NCI-H2196 (cell line): ENCODE results near the gene BCCIP.

Experiments
- DNase-seq: peaks from one replicate; lab custom pipeline; 2025; ENCODE audit not compliant: unreplicated experiment; lab: John Stamatoyannopoulos, UW

Gene BCCIP

DNA sequence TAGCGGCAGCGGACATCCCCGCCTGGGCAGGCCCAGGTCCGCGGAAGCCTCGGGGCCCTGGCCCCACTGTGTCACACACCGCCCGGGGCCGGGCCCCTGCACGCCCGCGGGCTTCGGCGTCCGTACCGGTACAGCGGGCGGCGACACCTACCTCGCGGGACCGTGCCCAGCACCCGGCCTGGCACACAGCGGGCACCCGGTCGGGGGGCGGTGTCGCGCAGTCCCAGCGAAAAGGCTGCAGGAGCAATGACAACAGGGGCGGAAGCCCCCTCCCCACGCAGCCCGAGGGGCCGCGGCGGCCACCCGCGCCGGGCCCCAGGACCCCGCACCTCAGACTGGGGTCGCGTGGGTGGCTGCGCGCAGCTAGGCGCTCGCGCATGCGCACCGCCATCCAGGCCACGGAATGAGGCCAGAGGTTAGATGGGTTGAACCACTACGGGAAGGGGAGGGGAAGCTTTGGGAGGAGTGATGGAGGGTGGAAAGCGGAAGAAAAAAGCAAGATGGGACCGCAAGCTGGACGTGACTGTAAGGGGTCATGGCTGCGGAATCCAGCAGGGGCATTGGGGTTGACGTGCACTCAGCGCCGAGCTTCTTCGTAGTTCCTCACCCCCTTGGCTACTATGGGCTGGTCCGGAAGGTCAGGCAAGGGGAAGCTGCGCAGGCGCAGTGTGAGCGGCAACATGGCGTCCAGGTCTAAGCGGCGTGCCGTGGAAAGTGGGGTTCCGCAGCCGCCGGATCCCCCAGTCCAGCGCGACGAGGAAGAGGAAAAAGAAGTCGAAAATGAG, at the start of gene BCCIP, which contains the start of gene UROS:
BCCIP (plus strand) TSS at position 669 of the 785 bp plus-strand sequence; CDS start at position 681, 12 bp downstream.
UROS (minus strand) TSS at position 381 of the 785 bp plus-strand sequence. CDS start 6,759 bp downstream, outside the sequence.
- peak; percentile 77 for DNase-seq

DNA sequence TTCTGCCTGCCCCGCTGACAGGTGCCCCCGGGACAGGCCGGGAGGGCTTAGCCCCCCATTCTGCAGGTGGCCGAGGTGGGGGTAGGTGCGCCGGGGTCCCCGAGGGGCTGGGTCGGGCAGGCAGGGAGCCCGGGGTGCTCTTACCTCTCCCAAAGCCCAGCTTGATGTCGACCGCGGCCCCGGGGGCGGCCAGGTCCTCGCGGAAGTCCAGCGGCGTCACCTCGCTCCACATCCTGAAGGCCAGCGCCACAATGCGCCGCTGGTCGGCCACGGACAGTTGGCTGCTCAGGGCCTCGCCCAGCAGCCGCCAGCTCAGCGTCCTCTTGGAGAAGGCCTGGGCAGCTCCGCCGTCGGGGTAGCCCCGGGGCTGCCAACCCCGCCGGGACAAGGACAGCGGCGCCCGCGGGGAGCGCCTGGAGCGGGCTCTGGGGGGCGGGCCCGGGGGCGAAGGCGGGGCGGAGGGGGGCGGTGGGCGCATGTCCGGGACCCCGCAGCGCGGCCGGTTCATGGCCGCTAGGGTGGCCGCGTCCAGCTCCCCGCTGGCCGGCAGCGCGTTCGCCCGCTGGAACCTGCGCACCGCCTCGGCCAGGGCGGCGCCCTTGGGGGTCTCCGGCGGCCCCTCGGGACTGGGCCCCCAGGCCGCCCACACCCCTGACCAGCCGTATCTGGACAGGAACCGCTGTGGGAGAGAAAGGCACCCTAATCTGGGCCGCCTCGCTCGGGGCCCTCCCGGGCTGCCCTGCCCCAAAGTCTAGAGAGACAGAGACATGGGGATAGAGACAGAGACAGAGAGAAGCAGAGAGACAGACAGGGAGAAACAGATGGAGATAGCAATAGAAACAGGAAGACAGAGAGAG, 49.4 kb upstream of the BCCIP start:
- DNase-seq: no peak

DNA sequence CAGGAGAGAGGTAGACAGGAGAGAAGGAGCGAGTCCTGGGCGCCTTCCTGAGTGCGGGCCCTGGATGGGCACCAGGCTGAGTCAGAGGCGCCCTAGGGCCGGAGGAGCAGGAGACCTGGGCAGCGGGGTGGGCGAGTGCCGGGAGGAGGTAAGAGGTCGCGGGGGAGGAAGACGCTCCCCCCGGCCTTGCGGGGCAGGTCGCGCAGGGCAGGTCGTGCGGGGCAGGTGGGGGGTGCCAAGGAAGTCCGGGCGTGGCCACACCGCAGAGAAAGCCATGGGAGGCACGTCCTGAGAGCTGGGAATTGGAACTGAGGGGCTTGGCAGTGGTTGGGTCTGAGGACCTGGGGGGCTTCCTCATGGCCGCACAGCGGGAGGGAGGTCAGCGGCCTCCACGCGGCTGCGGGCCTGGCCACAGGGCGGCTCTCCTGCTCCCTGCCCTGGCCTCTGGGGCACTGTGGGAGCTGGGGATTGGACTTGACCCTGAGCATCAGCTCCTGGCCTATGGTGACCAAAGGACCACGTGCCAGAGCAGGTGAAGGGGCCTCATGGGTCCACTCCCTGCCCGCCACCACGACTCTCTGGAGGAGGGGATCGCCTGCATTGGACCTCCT, 48.7 kb upstream of the BCCIP start:
- DNase-seq: no peak

DNA sequence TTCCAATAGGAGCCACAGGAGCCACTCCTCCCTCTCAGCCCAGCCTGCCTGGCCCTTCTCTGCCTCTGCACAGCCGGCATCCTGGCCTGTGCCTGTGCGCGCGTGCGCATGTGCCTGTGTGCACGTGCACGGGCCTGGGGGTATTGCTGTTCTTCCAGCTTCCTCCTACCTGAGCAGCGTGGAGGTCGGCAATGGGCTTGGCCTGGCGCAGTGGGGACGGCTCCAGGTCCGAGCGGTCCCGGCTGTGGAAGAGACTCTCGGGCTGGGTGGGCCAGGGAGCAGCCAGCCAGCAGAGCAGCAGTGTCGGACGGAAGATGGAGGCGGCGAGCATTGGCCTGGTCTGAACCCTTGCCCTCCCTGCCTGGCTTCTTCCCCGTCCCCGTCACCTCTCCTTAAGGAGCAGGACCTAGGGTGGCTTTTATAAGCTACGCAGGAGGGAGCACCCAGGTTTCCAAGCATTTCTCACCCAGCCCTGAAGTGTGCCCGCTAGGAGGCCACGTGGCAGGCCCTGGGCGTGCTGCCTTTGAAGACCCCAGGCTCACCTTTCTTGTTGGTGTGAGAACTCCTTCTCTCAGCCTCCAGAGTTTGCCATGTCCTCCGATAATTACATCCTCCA, 47.7 kb upstream of the BCCIP start, which contains the start of gene MMP21:
MMP21 (minus strand) TSS at position 331 of the 616 bp plus-strand sequence; CDS start at position 331, 0 bp downstream.
- DNase-seq: no peak

DNA sequence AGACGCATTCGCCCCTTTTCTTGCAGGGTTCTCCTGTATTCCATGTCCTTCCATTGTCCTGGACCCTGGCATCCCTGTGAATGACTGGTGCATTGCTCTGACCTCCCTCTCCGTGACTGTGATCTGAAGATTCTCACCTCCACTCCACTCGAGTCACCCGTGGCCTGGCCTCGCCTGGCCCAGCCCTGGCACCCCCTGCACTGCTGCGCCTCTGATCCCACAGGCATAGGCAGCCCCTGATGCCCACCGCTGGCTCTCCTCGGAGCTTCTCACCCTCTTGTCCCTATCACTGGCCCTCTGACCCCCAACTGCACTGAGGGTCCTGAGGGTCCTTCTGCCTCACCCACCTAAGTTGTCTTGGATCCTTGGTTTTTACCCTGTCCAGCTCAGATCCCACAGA, 45.5 kb upstream of the BCCIP start:
- no peak for DNase-seq

DNA sequence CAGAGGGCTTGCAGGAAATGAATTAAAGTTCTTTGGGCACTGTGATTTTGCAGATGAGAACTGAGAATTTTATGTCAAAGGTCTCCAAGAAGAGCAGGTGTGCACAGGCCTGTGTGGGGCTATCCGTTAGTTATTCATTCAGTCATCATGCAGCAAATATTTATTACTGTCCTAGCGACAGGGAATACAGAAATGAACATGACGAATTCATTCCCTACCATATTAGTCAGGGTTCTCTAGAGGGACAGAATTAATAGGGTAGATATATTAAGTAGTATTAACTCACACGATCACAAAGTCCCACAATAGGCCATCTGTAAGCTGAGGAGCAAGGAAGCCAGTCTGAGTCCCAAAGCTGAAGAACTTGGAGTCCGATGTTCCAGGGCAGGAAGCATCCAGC, 44.8 kb upstream of the BCCIP start:
- no peak for DNase-seq

DNA sequence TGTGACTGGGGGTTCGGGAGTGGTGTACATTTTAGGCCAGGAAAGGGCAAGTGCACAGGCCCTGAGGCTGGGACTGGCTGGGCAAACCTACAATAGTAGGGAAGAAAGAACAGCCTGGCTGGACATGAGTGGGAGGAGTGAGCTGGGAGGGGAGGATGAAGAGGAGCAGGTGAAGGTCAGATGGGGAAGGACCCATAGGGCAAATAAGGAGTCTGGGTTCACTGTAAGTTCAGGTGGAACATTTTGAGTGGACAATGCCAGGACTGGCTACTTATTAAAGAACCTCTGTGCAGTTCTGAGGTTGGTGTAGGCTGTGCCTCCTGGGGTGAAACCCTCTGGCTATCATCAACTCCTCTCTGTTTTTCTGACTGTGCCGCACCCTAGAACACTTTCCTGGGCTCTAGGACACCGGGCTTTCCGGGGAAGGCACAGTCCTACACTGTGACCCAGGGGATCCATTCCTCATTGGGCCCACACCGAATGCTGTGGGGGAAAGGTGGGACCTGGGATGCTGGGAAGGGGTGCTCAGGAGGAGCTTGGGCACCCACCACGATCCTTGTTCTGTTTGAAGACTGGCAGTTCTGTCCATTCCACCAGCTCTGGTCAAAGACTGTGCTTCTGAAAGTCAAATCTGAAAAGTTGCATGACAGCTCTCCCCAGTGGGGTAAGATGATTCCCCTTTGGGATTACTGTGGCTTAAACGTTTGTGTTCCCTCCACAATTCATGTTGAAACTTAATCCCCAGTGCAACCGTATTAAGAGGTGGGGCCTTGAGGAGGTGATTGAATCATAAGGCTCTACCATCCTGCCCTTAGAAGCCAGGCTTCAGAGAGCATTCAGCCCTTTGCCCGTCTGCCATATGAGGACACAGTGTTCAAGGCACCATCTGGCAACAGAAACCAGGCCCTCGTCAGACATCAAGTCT, 43.7 kb upstream of the BCCIP start:
- DNase-seq: no peak

DNA sequence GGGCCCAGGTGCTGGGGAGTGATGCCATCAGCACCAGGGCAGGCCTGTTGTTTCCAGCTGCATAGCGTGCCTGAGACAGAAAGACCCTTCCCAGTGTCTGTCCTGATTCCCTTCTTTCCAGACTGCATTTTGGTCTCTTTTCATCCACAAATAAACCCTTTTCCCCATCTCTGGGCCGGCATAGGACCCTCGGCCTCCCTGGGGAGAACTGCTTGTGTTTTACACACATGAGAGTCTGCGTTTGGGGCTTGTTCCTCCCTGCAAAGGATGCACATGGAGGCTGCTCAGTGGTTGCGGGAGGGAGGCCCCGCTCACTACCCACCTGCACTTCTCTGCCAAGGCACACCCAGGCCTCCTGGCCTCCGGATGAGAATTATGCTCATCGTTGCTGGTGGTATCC, 42.0 kb upstream of the BCCIP start:
- no peak for DNase-seq

DNA sequence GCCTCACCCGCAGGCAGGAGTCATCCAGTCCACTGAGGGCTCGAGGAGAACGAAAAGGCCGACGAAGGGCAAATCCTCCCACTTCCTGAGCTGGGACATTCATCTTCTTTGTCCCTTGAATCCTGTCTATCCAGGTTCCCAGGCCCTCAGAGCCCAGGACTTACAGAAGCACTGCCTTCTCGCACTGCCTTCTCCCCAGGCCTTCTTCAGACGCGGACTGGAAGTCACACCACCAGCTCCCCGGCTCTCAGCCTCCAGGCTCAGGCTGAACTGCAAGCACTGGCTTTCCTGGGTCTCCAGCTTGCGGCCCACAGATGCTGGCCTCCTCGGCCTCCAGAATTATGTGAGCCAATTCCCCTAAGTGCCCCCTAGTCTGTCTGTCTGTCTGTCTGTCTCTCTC, 41.3 kb upstream of the BCCIP start:
- DNase-seq: no peak

DNA sequence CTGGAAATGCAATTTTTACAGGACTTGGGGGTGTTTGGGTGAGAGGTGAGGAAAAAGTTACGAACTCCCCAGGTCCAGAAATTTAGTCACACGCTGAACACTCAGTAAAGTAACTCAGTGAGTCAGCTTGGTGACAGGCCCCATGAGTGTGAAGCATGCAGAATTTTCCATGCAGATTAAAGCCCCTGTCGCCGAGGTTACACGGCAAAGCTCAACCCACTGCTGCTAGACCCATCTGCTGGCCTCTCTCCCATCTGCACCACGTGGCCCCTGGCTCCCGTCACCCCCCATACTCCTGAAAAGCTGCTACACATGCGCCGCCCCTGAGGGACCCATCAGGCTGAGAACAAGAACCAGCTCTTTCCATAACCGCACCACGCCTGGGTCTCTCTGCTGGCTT, 40.7 kb upstream of the BCCIP start:
- DNase-seq: no peak

DNA sequence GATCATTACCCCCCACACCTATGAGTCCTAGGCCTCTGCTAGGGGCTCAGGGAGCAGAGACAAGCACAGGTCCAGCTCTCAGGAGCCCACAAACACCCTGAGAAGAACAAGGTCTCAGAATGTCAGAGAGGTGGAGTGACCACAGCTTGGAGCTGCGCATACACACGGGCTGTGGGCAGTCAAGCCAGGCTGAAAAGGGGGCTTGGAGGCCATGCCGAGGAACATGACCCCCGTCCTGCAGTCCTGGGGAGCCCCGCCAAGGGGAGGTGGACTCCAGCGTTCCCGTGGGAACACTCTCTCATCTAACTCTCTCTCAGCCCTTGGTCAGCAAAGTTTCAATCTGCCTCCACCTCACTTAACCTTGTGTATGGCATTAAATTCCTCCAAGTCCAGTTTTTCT, 39.9 kb upstream of the BCCIP start:
- no peak for DNase-seq

DNA sequence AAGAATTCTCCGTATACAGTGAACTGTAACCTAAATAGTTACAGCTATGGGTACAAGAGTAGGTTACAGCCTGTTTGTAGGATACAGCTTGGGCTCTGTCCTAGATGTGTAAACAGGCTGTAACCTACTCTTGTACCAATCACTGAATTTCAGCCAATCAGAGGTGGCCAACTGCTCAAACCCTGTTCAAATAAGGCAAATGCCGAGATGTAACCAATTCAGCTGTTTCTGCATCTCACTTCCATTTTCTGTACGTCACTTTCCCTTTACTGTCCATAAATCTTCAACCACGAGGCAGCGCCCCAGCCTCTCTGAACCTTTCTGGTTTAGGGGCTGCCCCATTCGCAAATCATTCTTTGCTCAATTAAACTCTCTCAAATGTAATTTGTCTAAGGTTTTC, 39.4 kb upstream of the BCCIP start:
- no peak for DNase-seq

DNA sequence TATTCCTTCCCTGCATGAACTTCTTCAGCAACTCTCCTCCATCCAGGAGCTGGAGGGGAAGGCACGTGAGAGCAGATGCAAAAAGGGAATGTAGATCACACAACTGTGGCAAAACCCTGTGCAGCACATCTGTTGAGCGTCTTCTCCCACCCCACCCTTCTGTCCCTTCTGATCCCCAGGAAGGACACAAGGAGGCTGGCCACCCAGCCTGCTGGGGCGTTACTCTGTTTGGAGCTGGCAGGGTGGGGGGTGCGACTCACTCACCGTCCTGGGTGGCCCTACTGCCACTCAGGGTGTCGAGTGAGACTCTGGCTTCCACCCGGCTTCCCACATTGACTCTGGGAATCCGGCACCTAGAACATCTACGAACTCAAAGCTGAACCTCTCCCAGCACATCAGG, 37.6 kb upstream of the BCCIP start:
- no peak for DNase-seq

DNA sequence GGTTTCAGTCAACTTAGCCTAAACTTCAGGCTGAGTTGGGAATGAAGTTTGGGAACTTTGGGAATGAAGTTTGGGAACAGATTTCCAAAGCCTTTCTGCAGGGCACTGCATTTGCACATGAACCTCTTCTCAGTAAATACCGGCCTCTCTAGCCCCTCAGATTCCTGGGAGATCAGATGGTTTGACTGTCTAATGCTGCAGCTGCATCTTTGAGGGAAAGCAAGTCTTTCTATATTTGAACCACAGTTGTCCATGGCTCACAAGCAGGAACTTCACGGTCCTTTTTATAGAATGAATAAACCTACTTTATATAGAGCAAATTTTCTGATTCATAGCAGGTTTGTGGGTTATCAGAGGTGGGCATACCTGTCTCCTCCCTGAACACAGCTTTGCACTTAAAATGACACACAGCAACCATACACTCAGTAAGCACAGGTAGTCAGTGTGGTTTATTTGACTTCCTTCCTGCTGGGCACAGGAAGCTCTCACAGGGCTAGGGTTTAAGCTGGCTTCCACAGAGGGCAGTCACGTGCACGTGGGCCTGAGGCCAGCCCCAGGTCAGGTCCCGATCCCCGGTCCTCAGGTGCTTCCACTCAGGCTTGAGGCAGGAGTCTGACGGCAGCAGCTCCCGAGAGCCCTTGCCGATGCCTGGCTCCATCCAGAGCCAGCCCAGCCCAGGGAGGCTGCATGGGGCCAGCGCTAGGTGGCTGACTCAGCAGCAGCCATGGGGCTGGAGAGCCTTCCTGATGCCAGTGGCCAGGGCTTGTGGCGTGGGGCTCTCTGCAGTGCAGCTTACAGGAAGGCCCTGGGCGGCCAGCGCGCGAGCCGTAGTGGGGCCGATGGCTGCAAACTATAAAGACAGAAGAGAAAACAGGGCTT, 35.0 kb upstream of the BCCIP start:
- DNase-seq: no peak

DNA sequence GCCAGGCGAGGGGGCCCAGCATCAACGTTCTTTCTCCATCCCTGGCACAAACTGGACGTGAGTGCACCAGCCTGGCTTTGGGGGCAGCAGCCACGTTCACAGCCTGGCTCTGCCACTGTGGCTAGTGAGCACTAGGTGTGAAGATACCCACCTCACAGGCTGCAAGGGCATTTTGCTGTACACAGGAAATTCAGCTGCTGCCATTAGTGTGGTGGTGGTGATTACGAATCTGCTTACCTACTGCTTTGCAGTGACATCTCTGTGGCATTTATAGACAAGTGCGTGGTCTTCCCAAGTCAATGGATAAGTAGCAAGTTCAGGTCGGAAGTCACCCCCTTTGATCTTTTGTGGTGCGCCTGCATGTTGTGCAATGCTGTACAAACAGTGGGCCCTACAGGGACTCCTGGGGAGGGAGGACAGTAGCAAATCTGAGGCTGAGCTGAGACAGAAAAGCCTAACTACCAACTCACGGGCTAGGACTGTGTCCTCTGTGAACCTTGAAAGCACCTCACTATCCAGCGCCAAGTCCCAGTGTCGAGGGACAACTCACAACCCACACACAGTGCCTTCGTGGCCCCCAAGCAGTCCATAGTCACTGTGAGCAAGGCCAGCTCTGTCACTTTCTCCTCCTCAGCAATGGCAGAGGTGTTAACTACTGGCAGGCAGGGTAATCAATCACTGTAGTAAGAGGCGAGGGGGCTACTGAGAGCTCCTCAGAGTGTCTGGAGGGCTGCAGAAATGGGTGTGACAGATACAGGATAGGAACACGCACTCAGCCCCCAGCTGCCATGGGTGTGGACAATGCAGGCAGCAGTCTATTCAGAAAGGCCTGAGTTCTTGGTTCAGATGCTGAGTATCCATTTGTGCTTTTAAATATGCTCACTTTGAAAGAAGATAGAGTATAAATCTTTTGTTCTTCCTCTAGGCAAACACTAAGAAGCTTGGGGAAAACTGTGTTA, 30.7 kb upstream of the BCCIP start:
- DNase-seq: no peak

DNA sequence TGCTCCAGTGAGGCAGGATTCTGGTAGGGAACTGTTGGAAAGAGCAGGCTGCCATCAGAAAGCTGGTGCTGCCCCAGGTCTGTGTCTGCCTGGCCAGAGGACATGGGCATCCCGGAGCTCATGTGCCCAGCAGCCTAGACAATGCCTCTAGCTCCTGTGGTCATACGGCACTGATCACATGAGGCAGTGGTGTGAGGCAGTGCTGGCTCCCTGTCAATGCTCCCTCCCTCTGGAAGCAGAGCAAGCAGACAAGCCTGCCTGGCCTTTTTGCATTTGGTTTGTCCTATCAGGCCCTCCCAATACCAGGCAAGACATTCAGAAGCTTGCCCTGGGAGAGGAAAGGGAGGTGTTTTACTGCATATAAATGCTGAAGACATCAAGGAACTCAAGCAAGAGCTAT, 28.2 kb upstream of the BCCIP start:
- DNase-seq: no peak

DNA sequence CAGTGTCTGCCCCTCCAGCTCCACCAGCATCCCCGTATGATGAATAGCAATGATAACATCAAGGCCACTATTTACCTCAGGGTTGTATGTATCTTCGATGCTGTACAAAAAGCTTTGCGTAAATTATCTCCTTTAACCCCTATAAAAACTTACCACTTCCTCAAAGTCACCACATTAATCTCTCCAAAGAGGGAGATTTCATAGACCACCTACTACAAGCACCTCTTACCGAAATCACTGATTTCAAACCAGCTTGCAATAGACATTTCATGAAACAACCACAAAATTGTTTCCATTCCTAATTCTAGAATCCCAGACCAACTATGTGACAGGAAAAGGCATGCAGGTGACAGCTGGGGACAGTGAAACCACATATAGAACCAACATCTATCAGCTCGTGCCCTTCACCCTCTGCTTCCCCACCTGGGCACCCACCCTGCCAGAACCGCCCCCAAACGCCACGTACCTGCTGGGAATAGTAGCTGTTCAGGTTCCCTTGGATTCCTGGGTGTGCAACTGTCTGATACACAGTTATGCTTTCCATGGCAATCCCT, 27.6 kb upstream of the BCCIP start:
- no peak for DNase-seq

DNA sequence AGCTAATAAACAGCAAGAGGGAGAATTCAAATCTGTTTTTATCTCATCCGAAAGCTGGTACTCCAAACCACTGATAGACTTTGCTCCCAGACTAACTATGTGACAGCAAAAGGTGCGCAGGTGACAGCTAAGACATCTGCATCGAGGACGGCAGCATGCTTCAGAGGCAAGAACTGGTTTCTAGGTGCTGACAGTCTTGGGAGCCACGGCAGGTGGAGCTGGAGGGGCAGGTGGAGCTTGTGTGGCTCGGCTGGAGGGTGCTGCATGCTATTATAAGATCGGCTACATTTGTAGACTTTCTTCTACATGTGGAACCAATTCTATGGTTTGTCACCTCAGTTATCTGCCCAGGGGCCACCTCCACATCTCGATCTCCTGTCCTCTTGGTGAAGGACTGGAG, 25.9 kb upstream of the BCCIP start:
- DNase-seq: no peak
